GM18517 (cell line): ENCODE results near the gene TIAM1.

Experiments
- ATAC-seq: cut with Tn5 transposase; IDR thresholded peaks from one replicate; pipeline ENCODE4 v1.9.1; 2021; ENCODE audit warnings: mild to moderate bottlenecking, moderate library complexity; ENCODE audit not compliant: unreplicated experiment

TIAM1 gene

GRCh38 chr21:31343680-31344480 lies at the start of gene TIAM1:
TIAM1 (minus strand) TSS chr21:31344261; CDS start chr21:31266972, 77,289 bp downstream.
- ATAC-seq: no peak

- no peak for ATAC-seq
Measured at GRCh38 chr21:31387560-31388186, 43.6 kb upstream of the TIAM1 start.

GRCh38 chr21:31386006-31386405 lies 41.9 kb upstream of the TIAM1 start:
- no peak for ATAC-seq

GRCh38 chr21:31383770-31384169 lies 39.7 kb upstream of the TIAM1 start:
- no peak for ATAC-seq

- no peak for ATAC-seq
Measured at GRCh38 chr21:31382060-31382459, 38.0 kb upstream of the TIAM1 start.

- ATAC-seq: no peak
Measured at GRCh38 chr21:31376301-31376700, 32.2 kb upstream of the TIAM1 start.

GRCh38 chr21:31374395-31374794 lies 30.3 kb upstream of the TIAM1 start:
- ATAC-seq: no peak

GRCh38 chr21:31372471-31372765 lies 28.4 kb upstream of the TIAM1 start:
- no peak for ATAC-seq

GRCh38 chr21:31371715-31372470 lies 27.8 kb upstream of the TIAM1 start:
- no peak for ATAC-seq

- no peak for ATAC-seq
Measured at GRCh38 chr21:31370893-31371544, 27.0 kb upstream of the TIAM1 start.

GRCh38 chr21:31370281-31370892 lies 26.3 kb upstream of the TIAM1 start:
- ATAC-seq: no peak

GRCh38 chr21:31368361-31368760 lies 24.3 kb upstream of the TIAM1 start:
- no peak for ATAC-seq

GRCh38 chr21:31367801-31368200 lies 23.7 kb upstream of the TIAM1 start:
- no peak for ATAC-seq

GRCh38 chr21:31366825-31367224 lies 22.8 kb upstream of the TIAM1 start:
- no peak for ATAC-seq

GRCh38 chr21:31364253-31364945 lies 20.3 kb upstream of the TIAM1 start:
- no peak for ATAC-seq

- no peak for ATAC-seq
Measured at GRCh38 chr21:31363720-31364119, 19.7 kb upstream of the TIAM1 start.

- ATAC-seq: no peak
Measured at GRCh38 chr21:31360717-31361116, 16.7 kb upstream of the TIAM1 start.

- ATAC-seq: no peak
Measured at GRCh38 chr21:31358158-31358557, 14.1 kb upstream of the TIAM1 start.

GRCh38 chr21:31356440-31356839 lies 12.4 kb upstream of the TIAM1 start:
- no peak for ATAC-seq
